22Rv1 (cell line): ENCODE data around the gene BNC2.

Source experiments
- ZFX ChIP-seq: fragments of 450-650 bp; IDR thresholded peaks from 2 replicates; pipeline ENCODE4 v1.6.1; 2017; ENCODE audit warnings: antibody characterized with exemption, borderline replicate concordance
- TF ChIP-seq, protein P1 (sequence below): fragments of 450-650 bp; IDR thresholded peaks from 2 replicates; pipeline ENCODE4 v1.5.1; 2017; ENCODE audit warnings: mild to moderate bottlenecking

DNA sequence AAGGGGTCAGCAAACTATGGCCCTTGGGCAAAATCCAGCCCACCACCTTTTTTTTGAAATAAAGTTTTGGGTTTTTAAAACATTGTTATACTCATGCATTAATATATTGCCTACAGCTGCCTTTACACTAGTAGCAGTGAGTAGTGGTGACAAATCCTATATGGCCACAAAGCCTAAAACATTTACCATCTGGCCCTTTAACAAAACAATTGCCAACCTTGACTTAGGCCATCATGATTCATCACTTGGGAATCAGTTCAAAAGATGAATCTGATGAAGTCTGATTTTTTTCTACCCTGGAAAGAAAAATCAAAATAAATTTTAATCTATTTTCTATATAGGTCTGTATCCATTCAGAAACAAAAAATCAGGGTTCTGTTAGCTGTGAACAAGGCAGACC lies 484.9 kb downstream of the BNC2 start:
- TF ChIP-seq, protein P1, sequence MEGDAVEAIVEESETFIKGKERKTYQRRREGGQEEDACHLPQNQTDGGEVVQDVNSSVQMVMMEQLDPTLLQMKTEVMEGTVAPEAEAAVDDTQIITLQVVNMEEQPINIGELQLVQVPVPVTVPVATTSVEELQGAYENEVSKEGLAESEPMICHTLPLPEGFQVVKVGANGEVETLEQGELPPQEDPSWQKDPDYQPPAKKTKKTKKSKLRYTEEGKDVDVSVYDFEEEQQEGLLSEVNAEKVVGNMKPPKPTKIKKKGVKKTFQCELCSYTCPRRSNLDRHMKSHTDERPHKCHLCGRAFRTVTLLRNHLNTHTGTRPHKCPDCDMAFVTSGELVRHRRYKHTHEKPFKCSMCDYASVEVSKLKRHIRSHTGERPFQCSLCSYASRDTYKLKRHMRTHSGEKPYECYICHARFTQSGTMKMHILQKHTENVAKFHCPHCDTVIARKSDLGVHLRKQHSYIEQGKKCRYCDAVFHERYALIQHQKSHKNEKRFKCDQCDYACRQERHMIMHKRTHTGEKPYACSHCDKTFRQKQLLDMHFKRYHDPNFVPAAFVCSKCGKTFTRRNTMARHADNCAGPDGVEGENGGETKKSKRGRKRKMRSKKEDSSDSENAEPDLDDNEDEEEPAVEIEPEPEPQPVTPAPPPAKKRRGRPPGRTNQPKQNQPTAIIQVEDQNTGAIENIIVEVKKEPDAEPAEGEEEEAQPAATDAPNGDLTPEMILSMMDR, result no peak
- no peak for TF ChIP-seq ZFX
